ENCODE measurements around the gene SLC41A3. TPM values are rescaled to one million over a fixed set of nuclear protein-coding genes. Genes with fewer than 3 reads are reported as not detected.

Gene SLC41A3
- 95.5 TPM for total RNA-seq

DNA sequence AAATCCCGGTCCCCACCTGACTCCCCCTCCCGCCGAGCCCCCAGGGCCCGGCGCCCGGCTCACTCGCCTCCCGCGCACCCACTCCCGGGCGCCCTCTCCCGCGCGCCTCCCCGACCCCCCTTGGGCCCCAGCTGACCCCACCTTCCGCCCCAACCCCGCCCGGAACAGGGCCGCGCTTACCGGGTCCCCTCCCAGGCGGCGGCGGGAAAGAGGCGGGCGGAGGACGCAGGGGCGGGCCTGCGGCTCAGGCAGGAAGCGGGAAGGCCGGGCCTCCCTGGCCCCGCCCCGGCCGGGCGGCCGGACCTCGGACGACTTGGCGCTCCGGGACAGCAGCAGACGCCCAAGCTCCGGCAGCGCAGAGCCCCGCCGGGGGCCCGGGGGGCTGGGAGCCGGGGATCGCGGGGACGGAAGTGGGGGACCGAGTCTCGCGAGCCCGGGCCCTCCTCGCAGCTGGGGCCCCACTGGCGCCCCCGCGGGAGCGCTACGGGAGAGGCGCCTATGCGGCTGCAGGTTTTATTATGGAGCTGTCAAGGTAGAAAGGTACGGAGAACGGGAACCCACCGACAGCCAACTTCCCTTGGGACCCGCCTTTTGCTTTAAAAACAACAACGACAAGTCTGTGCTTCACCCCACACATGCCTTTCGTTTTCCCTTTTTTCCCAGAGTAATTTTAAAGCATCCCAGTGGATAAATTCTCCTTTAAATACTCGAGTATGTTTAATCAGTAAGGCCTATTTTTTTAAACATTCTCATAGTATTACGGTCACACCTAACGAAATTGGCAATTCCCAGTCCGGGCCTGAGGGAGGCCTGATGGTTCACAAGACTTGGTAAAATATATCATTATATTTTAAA lies at the start of gene SLC41A3:
TSS of gene SLC41A3 (minus strand) at position 212 of the 855 bp plus-strand sequence. CDS start 15,905 bp downstream, outside the sequence.
- DNase-seq (ENCODE audit: low spot score), result peak; percentile 83

DNA sequence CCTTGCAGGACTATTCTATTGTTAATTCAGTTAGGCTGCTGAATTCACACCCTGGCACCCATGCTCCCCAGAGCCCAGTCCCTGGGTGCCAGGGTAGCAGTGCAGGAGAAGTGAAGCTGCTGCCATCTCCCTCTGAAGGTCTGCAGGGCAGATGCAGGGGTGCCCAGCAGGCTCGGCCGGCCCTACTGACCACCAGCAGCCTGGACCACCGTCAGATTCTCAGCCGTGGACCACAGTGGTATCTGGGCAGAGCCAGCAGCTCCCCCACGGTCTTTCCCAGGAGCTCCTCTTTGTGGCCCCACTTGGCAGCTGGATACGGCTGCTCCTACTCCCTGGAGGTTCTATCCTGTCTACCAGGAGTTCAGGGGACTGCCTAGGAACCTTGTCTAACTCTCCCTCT lies 49.7 kb upstream of the SLC41A3 start:
- DNase-seq (ENCODE audit: low spot score), result no peak

DNA sequence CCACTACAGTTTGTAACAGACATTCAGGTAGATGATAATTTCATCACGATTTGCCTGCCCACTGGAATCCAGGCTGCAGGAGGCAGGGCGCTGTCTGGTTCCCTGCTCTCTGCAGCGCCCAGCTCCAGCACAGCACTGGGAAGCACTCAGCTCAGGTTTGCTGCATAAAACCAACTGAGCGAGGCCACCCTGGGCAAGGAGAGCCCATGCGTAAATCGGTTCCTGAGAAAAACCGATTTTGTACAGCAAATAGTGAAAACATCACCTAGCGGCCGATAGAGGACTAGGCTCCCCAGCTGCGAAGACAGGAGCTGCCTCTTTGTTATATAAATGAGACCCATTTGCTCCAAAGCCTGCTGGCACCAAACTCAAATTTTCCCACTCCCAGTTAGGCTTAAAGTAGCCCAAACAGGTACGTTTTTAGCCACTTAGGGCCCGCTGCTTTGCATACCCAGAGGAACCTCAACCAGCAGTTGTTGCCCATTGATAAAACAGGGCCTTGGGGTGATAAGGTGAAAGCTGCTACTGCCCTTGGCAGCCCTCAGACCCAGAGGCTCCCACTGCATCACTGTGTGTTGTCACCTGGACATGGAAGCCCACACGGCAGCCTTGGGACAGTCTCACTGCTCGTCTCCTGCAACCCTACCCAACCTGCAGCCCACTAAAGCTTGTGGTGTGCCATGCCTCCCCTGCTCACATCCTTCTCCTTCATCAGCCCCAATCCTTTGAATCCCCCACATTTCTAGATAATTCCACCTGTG lies 49.0 kb upstream of the SLC41A3 start:
- DNase-seq (ENCODE audit: low spot score), result no peak

DNA sequence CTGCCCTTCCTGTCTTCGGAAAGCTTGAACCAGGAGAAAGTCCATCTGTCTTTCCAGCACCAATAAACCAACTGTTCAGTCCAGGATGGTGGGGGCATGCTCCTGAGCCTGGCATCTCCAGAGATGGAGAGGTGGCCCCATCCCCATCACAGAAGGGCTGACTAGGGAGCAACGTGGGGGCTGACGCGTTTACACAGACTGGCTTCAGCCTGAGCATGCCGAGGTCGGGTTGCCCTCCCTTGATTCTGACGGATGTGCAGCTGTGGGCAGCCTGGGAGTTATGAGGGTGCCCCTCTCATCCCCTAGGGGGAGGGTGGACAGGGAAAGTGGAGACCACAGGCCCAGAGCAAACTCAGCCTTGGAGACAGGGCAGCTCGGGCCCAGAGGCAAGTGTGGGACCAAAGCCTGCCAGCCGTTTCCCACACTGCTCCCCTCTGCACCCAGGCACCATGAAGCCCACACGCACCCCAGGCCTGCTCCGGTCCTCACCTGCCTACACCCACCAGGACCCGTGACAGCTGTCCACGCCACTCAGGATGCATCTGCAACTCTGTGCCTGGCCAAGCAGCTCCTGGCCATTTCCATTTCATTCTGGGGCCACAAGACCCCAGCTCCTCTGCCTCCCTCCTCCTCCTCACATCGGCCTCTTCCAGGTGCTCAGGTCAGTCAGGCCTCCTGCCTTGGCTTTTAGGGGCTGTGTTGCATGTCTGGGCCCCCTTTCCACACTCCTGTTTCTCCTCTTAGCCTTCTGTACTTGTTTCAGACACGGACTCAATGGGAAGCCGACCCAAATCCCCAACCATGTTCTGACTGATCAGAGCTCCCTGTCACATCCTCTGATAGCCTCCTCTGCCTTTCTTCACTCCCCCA lies 48.2 kb upstream of the SLC41A3 start:
- no peak for DNase-seq (ENCODE audit: low spot score)

DNA sequence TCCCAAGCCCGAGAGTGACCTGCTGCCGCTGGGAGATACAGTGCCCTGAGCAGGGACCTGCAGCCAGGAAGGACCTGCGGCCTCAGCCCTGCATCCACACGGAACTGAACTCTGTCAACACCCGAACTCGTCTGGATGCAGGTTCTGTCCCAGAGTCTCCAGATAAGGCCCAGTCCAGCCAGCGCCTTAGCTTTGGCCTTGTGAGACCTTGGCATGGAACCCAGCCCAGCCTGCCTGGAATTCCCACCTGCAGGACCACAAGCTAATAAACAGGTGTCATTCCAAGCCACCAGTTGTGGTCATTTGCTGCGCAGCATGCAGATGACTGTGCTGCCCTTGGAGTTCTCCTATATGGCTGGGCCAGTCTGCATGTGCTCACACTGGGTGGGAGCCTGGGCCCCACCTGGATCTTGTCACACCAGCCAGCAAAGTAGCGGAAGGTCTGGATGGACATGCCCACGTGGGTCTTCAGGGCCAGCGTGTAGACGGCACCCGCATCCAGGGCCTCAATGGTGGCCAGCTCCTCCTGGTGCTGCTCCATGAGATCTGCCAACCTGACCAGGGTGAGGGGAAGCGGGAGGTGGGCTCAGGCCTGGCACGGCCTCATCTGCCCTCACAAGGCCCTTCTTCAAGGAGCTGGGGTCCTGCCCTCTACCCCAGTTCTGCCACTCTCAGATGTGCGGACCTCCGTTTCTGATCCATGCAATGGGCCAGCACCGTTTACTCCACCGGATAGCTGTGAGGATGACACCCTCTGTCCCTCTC lies 47.2 kb upstream of the SLC41A3 start:
- no peak for DNase-seq (ENCODE audit: low spot score)

DNA sequence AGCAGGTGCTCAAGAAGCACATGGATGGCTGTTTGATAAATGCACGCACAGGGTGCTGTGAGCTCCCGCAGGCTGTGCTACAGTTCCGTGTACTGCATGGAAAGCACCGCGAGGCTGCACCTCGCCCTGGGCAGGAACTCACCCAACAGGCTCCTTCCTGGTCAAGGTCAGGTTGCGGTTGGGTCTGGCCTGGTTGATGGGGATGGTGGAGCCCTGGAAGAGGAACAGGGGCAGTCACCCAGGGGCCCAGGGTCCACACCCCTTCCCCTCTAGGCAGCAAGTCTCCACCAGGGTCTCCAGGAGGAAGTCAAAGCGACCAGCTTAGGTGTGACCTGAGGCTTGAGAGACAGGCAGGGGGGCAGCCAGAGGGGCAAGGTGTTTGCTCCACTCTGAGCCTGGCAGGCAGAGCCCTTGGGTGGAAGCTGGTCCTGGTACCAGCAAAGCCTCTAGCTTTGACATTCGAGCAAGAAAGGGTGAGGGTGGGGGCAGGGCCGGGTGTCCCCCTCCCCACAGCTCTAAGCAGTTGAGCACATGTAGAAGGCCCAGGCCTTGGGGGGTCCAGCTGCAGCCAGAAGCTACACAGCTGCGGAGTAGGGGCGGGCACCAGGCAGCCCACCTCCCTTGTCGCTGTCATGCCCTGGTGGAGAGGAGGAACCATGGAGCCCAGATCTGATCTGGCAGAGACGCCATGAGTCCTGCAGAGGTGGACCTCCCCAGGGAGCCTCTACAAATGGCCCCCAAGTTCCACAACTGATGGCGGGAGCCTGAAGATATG lies 46.3 kb upstream of the SLC41A3 start:
- no peak for DNase-seq (ENCODE audit: low spot score)

DNA sequence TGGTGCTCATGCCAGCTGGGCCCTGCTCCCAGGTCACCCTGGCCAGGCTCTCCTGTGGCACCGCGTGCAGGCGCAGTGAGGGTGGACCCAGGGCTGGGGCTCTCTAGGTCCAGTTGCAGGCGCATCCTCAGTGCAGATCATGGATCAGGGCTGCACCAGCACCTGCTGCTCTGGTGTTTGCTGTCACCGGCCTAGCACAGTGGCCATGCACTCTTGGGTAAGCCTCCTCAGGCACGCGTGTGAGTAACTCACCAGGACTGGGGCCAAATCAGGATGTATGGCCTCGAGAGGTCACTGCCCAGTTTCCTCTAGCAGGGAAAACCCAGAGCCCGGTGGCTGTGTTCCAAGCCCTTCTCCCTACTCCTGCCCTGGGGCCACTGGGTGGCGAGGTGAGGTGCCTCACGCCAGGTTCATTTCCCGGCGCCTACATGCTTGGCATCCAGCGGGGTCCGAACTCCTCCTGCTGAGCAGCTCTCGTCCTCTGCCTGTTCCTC lies 45.5 kb upstream of the SLC41A3 start:
- DNase-seq (ENCODE audit: low spot score), result peak; percentile 63

DNA sequence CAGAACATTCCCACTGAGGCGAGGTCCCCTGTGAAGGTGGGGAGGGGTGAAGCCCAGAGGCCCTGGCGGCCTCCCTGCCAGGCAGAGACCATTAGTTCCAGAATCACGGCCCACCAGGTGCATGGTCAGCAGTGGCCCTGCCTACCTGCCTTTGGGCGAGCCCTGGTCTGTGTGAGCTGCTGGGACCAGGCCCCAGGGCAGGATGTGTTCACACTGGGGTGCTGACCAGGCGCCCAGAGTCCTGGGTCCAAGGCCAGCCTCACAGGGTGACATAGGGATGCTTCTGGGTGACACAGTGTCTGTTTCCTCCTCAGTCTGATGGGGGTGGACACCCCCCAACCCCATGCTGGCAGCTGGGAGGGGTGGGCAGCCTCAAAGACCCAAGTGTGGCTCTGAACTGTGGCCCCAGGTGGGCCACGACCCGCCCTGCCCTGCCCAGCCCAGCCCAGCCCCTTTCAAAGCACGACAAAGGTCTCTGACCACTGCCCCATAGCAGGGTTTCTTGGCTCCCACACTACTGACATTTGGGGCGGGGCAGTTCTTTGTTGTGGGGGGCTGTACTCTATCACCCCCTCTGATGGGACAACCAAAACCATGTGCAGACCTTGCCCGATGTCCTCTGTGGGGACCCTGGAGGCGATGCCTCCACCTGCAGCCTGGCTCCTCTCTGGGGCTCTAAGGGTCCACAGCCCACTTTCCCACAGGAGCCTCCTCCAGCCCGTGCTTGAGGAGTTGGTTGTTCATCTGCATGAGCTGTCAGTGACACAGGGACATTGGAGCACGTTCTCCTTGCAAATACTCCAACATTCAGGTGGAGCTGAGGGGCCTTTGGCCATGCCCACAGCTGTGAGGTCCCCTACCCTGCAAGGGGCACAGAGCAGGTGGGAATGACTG lies 44.8 kb upstream of the SLC41A3 start:
- no peak for DNase-seq (ENCODE audit: low spot score)

DNA sequence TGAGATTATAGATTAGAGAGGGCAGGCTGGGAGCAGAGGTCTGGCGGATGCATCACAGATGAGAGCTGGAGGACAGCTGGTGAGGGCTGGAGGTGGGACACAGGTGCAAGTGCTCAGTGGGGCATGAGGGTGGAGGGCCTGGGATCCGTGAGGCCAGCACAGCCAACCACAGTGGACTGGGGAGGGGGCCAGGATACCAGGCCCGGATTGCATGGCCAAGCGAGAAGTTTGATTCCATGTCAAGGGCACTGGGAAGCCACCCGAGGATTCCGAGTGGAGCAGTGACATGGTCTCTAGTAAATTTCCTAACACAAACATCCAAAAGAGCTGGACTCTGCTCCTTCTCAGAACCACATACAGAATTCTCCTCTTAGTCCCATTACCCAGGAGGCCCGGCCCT lies 44.0 kb upstream of the SLC41A3 start:
- no peak for DNase-seq (ENCODE audit: low spot score)

DNA sequence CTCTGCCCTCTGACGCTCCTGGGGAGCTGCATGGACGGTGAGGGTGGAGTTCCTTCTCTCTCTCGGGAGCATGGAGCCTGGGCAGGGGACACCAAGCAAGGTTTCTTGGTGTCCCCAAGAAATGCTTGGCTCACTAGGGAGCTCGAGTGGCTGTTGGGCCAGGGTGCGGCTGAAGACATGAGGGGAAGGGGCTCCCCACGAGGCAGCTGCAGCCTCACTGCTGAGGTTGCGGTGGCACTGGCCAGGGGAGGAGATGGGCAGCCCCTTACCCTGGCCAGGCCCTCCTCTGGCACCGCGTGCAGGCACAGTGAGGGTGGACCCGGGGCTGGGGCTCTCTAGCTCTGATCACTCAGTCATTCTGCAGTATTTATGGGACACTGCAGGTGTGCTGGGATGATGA lies 43.5 kb upstream of the SLC41A3 start:
- DNase-seq (ENCODE audit: low spot score), result no peak

DNA sequence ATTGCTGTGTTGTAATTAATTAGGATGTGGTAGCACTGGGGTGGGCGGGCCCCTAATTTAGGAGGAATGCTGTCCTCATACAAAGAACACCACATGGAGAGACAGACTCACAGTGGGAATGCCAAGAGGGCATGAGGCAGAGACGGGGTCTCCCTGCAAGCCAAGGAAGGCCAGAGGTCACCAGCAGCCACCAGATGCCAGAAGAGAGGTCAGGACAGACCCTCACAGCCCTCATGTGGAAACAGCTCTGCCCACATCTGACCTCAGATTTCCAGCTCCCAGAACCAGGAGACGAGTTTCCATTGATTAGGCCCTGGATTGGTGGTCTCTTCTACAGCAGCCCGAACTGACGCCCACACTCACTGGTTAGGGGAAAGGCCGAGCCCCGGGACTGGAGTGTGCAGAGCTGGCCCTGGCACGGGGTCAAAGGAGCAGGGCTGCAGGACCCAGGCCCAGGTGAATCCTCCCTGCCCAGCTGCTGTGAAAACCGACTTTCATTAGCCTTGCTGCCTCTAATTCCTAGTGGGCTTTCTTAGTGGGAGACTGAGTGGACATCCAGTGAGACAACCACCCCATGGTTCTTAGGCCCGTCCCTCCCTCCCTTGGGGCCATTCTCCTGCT lies 43.0 kb upstream of the SLC41A3 start:
- DNase-seq (ENCODE audit: low spot score), result no peak

DNA sequence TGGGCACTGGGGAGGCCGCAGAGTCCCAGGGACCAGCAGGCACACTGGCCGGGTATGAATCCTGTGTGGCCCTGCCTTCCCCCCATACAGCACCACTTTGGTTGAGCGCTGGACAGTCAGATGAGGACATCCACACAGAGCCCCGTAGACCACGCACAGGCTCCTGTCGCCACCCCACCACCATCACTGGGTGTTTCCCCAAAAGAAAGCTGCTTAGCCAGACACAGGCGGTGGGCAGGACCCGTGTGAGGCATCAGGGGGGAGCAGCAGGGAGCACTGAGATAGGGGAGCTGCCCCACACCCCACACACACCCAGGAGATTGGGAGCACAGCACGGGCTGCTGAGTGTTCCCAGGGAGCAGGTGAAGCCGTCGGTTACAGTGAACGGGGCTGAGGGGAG lies 42.4 kb upstream of the SLC41A3 start:
- DNase-seq (ENCODE audit: low spot score), result no peak

DNA sequence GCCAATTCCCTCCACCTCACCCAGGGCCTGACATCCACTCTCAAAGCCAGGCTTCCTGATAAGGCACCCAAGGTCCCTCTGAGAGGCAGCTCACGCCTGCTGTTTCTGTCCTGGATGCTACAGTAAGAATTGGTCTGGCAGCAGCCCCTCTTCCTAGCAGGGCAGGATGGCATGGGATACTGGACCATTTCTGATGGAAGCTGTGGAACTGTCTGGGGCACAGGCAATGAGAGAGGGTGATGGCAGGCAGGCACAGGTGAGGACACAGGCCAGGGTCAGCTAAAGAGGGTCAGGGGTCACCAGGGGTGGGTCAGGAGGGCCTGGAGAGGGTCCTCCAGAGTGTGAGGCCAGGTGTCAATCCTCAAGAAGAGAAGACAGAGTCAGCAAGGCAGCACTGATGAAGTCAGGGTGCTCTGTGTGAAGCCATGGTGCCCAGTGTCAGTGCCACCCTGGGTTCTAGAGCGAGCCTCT lies 41.9 kb upstream of the SLC41A3 start:
- no peak for DNase-seq (ENCODE audit: low spot score)

DNA sequence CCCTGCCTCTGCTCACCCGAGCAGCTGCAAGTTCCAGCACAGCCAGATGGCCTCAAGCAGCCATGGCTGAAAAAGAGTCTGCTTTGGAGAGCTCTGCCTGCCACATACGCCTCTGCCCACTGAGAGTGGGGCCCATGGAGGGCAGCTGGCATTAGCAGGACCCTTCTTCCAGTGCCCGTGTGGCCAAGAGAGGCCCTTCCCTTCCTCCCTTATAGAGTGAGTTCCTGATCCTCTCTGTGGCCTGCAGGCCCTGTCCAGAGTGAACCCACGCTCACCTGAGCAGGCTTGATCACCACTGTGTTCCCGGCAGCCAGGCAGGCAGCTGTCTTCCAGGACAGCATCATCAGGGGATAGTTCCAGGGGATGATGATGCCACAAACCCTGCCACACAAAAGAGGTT lies 41.4 kb upstream of the SLC41A3 start:
- DNase-seq (ENCODE audit: low spot score), result no peak

DNA sequence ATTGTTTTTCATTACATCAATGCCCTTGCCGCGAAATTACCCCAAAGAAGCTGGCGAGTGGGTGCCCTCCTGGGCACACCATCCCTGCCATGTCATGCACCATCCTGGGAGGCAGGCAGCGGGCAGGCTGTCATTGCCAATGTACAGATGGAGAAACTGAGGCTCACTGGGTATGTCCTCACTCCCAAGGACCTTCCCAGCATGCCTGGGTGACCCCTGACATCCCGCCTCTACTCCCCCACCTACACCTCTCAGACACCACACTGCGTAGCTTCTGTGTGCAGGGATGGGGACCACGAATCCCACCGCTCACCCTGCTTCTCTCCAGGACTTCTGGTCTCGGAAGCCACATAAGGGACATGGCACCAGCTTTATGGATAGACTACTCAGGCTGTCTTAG lies 41.0 kb upstream of the SLC41A3 start:
- DNase-seq (ENCODE audit: low spot score), result no peak

DNA sequence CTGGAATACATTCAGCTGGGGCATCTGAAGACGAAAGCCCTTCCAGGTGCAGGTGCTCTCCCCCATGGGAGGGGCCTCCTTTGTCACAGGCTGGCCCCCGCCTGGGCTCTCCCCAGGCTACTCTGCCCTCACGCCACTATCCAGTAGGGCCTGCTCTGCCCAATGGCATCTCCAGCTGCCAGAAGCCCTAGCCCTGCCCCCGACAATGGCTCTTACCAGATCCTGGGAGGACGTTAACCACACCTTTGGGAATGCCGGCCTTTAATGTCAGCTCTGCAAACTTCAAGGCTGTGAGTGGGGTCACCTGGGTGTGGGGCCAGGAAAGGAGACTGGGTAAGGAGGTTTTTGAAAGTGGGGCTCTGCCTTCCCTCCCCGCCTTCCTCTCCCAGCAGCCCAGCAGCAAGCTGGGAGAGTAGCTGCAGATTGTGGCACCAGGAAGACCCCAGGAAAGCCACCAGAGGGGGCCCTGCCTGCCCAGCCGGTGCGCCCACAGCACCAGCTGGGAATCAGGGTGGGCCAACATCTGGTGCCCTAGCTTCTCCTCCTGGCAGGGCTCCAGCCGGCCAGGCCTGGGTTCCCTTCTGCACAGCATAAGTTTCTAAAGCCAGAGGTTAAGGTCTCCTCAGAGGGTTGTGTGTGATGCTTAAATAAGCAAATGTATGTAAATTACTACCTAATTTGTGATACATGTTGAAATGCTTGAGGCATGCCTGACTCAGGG lies 40.4 kb upstream of the SLC41A3 start:
- DNase-seq (ENCODE audit: low spot score), result no peak

DNA sequence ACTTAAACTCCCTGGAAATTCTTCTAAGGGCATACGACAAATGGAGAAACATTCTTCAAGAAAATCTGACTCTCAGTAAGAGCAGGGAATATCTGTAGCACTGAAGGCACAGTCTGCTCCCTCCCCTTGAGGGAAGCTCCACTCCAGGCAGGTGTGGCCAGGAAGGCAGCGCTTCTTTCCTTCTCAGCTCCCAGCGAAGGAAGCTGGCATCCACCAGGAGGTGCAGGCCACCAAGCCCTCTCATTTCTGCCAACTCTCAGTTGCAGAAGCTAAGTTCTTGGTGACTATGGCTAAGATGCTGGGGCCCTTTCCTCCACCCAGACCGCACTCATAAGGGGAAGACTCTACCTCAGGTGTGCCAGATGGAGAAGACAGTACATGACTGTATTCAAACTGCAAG lies 37.7 kb upstream of the SLC41A3 start:
- no peak for DNase-seq (ENCODE audit: low spot score)

DNA sequence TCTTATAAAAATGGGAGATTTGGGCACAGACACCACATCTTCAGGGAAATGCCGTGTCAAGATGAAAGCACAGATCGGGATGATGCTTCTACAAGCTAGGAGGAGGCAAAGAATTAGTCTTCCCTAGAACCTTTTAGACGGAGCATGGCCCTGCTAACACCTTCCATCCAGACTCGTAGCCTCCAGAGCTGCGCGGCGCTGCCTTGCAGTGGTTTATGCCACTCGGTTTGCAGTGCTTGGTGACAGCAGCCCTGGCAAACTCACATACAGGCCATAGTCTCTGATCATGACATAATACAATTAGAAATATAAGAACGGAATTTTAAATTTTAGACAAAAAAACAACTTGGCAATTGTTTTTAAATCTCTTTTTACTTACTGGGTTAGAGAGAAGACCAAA lies 37.1 kb upstream of the SLC41A3 start:
- no peak for DNase-seq (ENCODE audit: low spot score)
